Stimulated activated CD8-positive, alpha-beta memory T cell treated with anti-CD3 and anti-CD28 coated beads, Interleukin-2, amount 100 ng/mL, for 1 hour (primary cell): ENCODE measurements around the gene GYPC.
"Not testable (repeated sequence)": the region's sequence is repeated elsewhere in the genome, so short reads cannot be mapped to it uniquely, and the experiment has no call there.

Experiments used
- DNase-seq, 2 donors: peaks; one replicate each; pipeline ENCODE4 v3.0.0-alpha.2; 2020; ENCODE audit warnings: low read depth in 2 of 2

GYPC gene

GRCh38 chr2:126655500-126656430 is at the start of gene GYPC:
Gene GYPC (plus strand): TSS chr2:126656158. CDS start chr2:126656264, 106 bp downstream.
- no peak for DNase-seq

- no peak for DNase-seq
Observed at GRCh38 chr2:126614524-126615227, 41.3 kb upstream of the GYPC start.

DNA sequence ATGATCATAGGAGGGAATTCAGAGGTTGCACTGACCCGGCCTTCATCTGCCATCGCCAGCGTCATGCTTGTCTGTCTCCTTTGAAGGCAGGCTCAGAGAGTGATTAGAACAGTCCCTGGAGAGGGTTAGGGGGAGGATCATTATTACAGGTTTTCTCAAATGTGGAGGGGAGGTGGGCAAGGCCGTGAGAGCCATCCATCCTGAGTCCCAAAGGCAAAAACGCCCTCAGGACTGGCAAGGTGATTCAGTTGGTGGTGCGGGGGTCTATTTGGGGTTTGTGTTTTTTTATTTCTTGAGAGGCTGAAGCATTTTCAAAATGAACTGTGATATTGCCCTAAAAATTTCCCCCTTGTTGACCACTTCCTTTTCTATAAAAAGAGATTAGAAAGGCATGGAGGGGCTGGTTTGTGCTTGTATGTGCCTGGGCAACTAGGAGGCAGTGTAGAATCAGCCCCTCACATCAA is 39.3 kb upstream of the GYPC start:
- DNase-seq = no peak

DNA sequence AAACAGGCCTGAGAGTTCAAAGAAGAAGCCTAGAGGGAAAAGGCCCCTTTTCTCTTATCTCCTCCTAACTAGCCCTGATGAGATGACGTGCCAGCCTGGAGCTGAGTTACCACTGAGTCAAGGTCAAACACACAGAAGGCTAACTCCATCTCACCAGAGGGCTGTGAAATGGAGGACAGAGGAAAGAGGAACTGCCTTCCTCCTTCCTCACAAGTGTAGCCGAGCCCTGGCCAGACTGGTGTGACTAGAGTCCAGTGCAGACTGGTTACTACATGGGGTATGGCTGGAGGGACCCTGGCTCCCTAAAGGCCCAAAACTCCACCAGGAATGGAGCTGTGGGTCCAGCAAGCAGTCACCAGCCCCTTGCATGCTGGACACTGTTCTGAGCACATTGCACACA is 35.7 kb upstream of the GYPC start:
- DNase-seq = no peak

GRCh38 chr2:126623000-126623399 is 33.0 kb upstream of the GYPC start:
- DNase-seq = no peak

- DNase-seq = no peak
Observed at GRCh38 chr2:126627643-126628042, 28.3 kb upstream of the GYPC start.

DNA sequence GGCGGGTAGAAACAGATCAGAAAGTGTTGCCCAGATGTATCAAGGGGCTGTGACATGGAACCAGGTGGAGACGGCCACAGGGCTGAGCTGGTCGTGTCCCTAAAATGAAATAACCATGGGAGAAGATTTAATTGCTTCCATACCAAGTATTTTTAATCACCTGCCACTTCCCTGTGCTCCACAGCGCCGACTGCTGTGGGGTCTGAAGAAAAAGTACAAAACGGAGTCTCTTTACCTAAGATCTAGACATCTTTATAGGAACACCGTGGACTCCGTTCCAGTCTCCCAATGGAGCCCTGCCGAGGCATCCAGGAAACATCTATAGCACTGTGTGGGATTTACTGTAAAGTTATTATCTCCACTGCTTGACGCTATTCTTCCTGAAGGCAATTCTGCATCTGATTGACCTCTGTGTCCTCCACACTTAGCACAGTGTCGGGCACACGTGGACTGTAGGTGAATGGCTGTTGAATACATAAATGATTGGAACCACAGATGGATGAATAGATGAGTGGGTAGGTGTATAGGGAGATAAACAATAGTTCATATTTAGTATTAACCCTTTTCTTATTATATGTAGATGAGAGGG is 21.6 kb upstream of the GYPC start:
- DNase-seq = no peak

DNA sequence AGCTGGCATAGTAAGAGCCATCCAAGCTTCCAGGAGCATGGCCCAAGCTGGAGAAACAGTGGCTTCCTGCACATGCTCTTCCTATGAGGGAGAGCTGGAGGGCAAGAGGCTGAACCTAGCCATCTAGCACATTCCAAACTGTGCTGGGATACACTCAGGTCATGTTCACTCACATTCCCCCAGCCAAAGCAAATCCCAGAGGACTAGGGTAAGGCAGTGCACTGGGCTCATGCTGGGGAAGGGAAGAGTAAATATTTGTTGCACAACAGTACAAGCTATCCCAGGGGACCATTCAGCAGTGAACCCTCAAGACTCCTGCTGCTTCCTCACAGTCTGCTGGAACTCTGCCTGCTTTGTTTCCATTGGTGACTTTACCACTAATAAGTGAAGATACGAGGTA is 20.7 kb upstream of the GYPC start:
- no peak for DNase-seq

DNA sequence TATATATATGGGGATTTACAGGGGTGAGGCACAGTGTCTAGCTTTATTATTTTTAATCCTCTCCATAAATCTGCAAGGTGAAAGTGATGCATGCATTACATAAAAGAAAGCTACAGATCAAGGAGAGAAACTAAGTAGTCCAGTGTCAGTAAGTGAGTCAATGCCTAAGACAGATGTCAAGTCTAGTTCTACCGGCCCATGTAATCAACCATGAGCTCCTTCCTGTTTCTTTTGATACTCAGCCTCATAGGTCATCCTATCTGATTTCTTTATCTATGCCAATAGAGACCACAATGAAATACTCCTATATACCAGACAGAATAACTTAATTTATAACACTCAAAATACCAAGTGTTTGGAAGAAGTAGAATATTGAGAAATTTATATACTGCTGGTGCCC is 20.2 kb upstream of the GYPC start:
- no peak for DNase-seq

DNA sequence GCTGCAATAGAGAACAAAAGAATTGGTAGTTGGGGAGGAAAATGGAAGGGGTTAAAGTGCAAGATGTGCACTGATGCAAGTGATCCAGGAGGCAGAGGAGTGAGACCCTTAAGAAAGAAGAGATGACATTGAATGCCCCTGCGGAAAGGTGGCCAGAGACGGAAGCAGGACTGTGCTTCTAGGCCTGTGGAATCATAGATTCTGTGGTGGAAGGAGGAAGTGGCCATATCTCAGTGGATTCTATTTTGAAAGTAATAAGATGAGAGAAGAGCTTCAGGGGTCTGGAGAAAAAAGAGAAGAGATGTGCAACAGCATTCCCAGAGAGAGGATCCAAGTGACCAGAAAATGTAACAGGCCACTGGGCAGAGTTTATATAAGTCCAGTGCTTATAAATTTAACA is 18.6 kb upstream of the GYPC start:
- DNase-seq = no peak

DNA sequence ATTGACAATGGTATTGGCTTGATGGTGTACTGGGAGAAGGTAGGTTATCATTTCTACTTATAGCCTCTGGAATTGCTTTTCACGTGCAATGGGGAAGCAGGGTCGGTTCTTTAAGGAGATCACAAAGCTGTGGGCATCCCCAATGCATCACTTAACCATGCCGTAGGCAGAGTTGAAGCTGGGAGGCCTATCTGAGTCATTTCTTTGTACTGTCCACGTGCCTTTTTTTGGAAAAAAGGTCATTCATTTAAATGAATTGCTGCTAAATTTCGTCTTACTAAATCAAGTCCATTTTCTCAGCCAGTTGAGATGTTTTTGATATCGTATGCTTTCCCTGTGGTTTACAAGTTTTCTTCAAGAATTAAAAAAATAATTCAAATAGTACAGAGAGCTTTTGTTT is 17.2 kb upstream of the GYPC start:
- DNase-seq = no peak

DNA sequence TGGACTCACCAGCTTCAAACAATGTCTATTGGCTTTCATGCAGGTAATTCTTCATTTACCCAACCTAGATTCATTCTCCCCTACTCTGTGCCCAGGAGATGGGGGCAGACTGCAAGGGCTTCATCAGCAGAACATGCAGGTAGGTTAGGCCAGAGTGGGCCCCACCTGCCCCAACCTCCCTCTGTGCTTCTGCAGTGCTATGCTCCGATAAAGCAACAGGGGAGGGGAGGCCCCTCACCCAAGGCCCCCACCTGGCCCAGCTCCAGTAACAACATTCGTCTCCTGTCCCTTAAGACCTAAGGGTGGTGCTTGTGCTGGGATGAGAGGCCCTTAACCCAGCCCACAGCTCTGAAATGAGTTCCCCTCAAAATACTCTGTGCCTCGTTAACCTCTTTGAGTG is 16.7 kb upstream of the GYPC start:
- DNase-seq = no peak

DNA sequence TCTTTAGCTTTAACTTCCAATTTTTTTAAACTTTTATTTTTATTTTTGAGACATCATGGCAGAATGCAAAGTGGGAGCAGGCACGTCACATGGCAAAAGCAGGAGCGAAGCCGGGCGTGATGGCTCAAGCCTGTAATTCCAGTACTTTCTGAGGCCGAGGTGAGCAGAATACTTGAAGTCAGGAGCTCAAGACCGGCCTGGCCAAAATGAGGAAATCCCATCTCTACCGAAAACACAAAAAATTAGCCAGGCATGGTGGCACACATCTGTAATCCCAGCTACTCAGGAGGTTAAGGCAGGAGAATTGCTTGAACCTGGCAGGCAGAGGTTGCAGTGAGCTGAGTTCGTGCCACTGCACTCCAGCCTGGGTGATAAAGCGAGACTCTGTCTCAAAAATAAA is 14.7 kb upstream of the GYPC start:
- not testable (repeated sequence) for DNase-seq

- no peak for DNase-seq
Observed at GRCh38 chr2:126642031-126642430, 13.9 kb upstream of the GYPC start.

- no peak for DNase-seq
Observed at GRCh38 chr2:126643431-126643830, 12.5 kb upstream of the GYPC start.

GRCh38 chr2:126643972-126644371 is 12.0 kb upstream of the GYPC start:
- DNase-seq = no peak

DNA sequence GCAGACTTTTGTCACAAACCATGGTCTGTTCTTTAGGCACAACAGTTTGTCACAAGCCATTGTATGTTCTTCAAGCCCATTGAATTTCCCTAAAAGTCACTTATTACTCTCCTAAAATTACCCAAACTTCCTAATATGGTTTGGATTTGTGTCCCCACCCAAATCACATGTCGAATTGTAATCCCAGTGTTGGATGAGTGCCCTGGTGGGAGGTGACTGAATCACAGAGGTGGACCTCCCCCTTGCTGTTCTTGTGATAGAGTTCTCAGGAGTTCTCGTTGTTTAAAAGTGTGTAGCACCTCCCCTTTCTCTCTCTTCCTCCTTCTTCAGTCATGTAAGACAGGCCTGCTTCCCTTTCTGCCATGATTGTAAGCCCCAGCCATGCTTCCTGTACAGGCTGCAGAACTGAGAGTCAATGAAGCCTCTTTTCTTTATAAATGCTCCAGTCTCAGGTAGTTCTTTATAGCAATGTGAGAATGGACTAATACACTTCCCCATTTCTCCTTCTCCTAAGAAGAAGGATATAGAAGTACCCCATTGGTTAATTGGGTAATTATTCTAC is 11.2 kb upstream of the GYPC start:
- DNase-seq = no peak

DNA sequence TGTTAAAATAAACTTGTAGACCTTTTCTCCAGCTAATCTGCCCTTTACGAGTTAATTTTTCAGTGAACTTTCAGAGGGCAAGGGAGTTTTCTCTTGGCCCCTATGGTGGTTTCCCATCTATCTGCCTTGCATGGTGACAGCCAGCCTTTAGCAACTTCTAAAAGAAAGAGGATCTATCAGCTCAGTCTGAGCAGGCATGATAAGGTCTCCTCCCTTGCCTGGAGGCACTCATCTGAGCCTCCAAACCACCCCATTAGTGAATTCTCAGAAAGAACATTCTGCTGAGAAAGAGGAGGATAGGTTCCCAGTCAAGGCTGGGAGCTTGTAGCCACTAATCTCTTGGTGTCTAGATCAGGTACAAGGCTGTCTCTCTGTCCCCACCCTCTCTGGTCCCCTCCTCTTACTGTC is 10.7 kb upstream of the GYPC start:
- DNase-seq = no peak

DNA sequence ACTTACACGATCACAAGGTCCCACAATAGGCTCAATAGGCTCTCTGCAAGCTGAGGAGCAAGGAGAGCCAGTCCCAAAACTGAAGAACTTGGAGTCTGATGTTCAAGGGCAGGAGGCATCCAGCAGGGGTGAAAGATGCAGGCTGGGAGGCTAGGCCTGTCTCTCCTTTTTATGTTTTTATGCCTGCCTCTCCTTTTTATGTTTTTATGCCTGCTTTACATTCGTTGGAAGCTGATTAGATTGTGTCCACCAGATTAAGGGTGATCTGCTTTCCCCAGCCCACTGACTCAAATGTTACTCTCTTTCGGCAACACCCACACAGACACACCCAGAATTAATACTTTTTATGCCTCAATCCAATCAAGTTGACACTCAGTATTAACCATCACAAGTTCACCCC is 9.9 kb upstream of the GYPC start:
- DNase-seq = no peak

DNA sequence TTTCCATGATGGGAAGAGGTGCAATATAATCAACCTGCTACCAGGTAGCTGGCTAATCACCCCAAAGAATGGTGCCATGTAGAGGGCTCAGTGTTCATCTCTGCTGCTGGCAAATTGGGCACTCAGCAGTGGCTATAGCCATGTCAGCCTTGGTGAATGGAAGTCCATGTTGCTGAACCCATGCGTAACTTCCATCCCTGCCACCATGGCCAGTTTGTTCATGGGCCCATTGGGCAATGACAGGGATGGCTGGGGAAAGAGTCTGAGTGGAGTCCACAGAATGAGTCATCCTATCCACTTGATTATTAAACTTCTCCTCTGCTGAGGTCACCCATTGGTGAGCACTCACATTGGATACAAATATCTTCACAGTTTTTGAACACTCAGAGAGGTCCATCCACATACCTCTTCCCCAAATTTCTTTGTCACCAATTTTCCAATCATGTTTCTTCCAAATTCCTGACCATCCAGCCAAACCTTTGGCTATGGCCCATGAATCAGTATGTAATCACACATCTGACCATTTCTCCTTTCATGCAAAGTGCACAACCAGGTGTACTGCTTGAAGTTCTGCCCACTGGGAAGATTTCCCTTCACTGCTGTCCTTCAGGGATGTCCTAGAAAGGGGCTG is 8.1 kb upstream of the GYPC start:
- DNase-seq = not testable (repeated sequence)

DNA sequence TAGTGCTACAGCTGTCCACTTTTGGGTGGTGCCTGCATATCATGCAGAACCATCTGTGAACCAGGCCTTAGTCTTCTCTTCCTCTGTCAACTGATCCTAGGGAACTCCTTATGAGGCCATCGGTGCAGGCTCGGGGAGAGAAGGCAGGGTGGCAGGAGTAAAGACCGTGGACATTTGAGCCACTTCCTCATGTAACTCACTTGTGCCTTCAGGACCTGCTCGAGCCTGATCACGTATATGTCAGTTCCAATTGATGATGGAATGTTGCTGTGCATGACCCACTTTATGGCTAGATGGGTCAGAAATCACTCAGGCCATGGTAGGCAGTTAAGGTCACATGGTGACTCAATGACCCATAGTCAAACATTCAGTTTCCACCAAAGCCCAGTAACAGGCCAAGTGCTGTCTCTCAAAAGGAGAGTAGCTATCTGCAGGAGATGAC is 7.6 kb upstream of the GYPC start:
- not testable (repeated sequence) for DNase-seq

DNA sequence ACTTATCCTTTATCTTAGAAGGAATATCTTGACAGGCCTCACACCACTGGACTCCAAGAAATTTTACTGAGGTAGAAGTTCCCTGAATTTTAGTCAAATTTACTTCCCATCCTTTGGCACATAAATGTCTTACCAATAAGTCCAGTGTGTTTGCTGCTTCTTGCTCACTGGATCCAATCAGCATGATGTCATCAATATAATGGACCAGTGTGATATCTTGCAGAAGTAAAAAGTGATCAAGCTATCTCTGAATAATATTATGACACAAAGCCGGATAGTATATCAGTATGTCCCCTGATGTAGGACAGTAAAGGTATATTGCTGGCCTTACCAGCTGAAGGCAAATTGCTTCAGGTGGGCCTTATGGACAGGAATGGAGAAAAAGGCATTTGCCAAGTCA is 6.9 kb upstream of the GYPC start:
- no peak for DNase-seq
